K562 (cell line): Measurements from ENCODE around the gene ZEB2. TPM values are rescaled to one million over a fixed set of nuclear protein-coding genes. Genes with fewer than 3 reads are reported as not detected.

Experiments used
- ATAC-seq: fragments of 200-7000 bp; cut with Tn5 transposase; 3 replicates; pipeline ENCODE4 v1.9.1; 2020; ENCODE audit warnings: moderate library complexity
- BruUV-seq: library from RNA; stranded (reverse); fragments of 400-500 nt; replicated peaks from 2 replicates; lab custom pipeline; 2021; lab: Mats Ljungman, UMichigan
- CTCF ChIA-PET: fragments of 300-600 bp; formaldehyde crosslinking; extraction: SDS; loops from one replicate; lab custom pipeline; 2021; ENCODE audit warnings: low intra/inter-chr PET ratio; lab: Yijun Ruan, JAX
- POLR2A ChIA-PET: fragments of 300-600, 350-650 bp; sonication (Branson Sonifier 250); formaldehyde crosslinking; extraction: SDS; loops from one replicate; lab custom pipeline; 2021; ENCODE audit warnings: antibody characterized with exemption, inconsistent platforms; lab: Yijun Ruan, JAX
- DNase-seq, 4 experiments: peaks; one replicate each; pipeline versions ENCODE4 v3.0.0 to v3.0.0-alpha.2; 2011 to 2018; ENCODE audit warnings: low spot score in 3 of 4, mixed read lengths in 3 of 4; ENCODE audit errors: extremely low read depth in 1 of 4
- FAIRE-seq: peaks from 2 replicates; lab custom pipeline; 2011; peaks lifted over from hg19 to GRCh38; lab: Jason Lieb, UNC
- H2AFZ ChIP-seq: 2 replicates; pipeline ENCODE4 v1.6.0; 2011; ENCODE audit warnings: low read depth, low read length, control low read depth, inconsistent platforms
- H3K27ac ChIP-seq: fragments of 200-600 bp; 3 replicates; pipeline ENCODE4 v1.8.0; 2011; ENCODE audit warnings: low read depth, mild to moderate bottlenecking, control low read depth, inconsistent platforms, low read length, moderate library complexity, mixed read lengths; ENCODE audit errors: extremely low read depth
- H3K27me3 ChIP-seq, 2 experiments: fragments of 300-600 bp in 1 of 2; 2 replicates in 1 of 2; 3 replicates in 1 of 2; pipeline versions ENCODE4 v1.6.0 to v1.8.0; 2011; ENCODE audit warnings: inconsistent platforms in 2 of 2, low read length in 2 of 2, mild to moderate bottlenecking in 1 of 2, mixed read lengths in 1 of 2, moderate library complexity in 1 of 2; ENCODE audit not compliant: control insufficient read depth in 2 of 2, insufficient read depth in 2 of 2
- H3K36me3 ChIP-seq: fragments of 300-600 bp; 3 replicates; pipeline ENCODE4 v1.8.0; 2011; ENCODE audit warnings: mild to moderate bottlenecking, low read length, inconsistent platforms; ENCODE audit not compliant: control insufficient read depth, insufficient read depth
- H3K4me1 ChIP-seq, 2 experiments: fragments of 200-600 bp in 1 of 2; replicated peaks in 1 of 2; 2 replicates in 1 of 2; 3 replicates in 1 of 2; pipeline versions ENCODE4 v1.5.1 to v1.8.0; 2011; ENCODE audit warnings: inconsistent platforms in 2 of 2, low read length in 2 of 2, mild to moderate bottlenecking in 1 of 2, mixed read lengths in 1 of 2, moderate library complexity in 1 of 2; ENCODE audit not compliant: control insufficient read depth in 2 of 2, insufficient read depth in 2 of 2
- H3K4me2 ChIP-seq: 2 replicates; pipeline ENCODE4 v1.6.1; 2011; ENCODE audit warnings: low read length, control low read depth, inconsistent platforms, mixed read lengths; ENCODE audit not compliant: insufficient read depth
- H3K4me3 ChIP-seq: fragments of 200-600 bp; sonication (generic), shearing (Covaris generic); 2 replicates; pipeline ENCODE4 v1.5.1; 2016; ENCODE audit warnings: control low read depth, inconsistent platforms
- H3K79me2 ChIP-seq: fragments of 200-600 bp; 3 replicates; pipeline ENCODE4 v1.8.0; 2011; ENCODE audit warnings: low read length, inconsistent platforms; ENCODE audit not compliant: control insufficient read depth, insufficient read depth
- H3K9ac ChIP-seq, 2 experiments: 2 replicates each; pipeline versions ENCODE4 v1.6.0 to v1.6.1; 2011; ENCODE audit warnings: low read depth in 2 of 2, low read length in 2 of 2, control low read depth in 1 of 2, inconsistent platforms in 1 of 2, mild to moderate bottlenecking in 1 of 2, mixed read lengths in 1 of 2; ENCODE audit not compliant: insufficient read depth in 1 of 2
- H3K9me1 ChIP-seq: one replicate; pipeline ENCODE4 v1.6.0; 2011; ENCODE audit warnings: inconsistent platforms, mild to moderate bottlenecking, low read length, moderate library complexity; ENCODE audit not compliant: control insufficient read depth, insufficient read depth
- H3K9me3 ChIP-seq: replicated peaks from 2 replicates; pipeline ENCODE4 v1.5.1; 2011; ENCODE audit warnings: low read depth, low read length, inconsistent platforms; ENCODE audit not compliant: control insufficient read depth, insufficient read depth
- H4K20me1 ChIP-seq: replicated peaks from 2 replicates; pipeline ENCODE4 v1.6.1; 2011; ENCODE audit warnings: low read length, inconsistent platforms, mixed read lengths; ENCODE audit not compliant: control insufficient read depth, insufficient read depth
- CC2D1A ChIP-seq: fragments of 450-650 bp; IDR thresholded peaks from 2 replicates; pipeline ENCODE4 v1.6.1; 2017; ENCODE audit warnings: mild to moderate bottlenecking
- ID3 ChIP-seq, 2 experiments: fragments of 250-450 bp in 1 of 2; fragments of 450-650 bp in 1 of 2; sonication (Bioruptor Pico) in 1 of 2; IDR thresholded peaks; 2 replicates each; pipeline versions ENCODE4 v1.6.1 to v1.8.0; 2016 to 2021; ENCODE audit warnings: mild to moderate bottlenecking in 2 of 2, moderate library complexity in 2 of 2, missing compliant biosample characterization in 1 of 2, missing genetic modification characterization in 1 of 2
- POLR2A ChIP-seq: fragments of 450-650 bp; conservative IDR thresholded peaks from 2 replicates; pipeline ENCODE4 v1.6.1; 2016
- POLR2AphosphoS5 ChIP-seq: IDR thresholded peaks from 2 replicates; pipeline ENCODE4 v1.6.1; 2011; ENCODE audit warnings: mild to moderate bottlenecking, low read depth, low read length, moderate library complexity; ENCODE audit not compliant: control insufficient read depth, insufficient read depth
- POLR2G ChIP-seq: fragments of 200-400 bp; formaldehyde crosslinking; IDR thresholded peaks from 2 replicates; pipeline ENCODE4 v1.6.1; 2017; ENCODE audit warnings: low read depth, mild to moderate bottlenecking, antibody characterized with exemption, low read length, moderate library complexity
- PURB ChIP-seq: sonication (generic); formaldehyde crosslinking; IDR thresholded peaks from 2 replicates; pipeline ENCODE4 v1.9.0; 2021; ENCODE audit warnings: low read depth, mild to moderate bottlenecking, missing genetic modification reagents
- RBM22 ChIP-seq: fragments of 200-400 bp; formaldehyde crosslinking; IDR thresholded peaks from 2 replicates; pipeline ENCODE4 v1.6.1; 2018; ENCODE audit warnings: low read length, low read depth; ENCODE audit not compliant: poor library complexity, severe bottlenecking
- SUPT5H ChIP-seq: fragments of 450-650 bp; IDR thresholded peaks from 2 replicates; pipeline ENCODE4 v1.6.1; 2016
- ZBTB33 ChIP-seq: sonication (generic); formaldehyde crosslinking; IDR thresholded peaks from 2 replicates; pipeline ENCODE4 v1.8.1; 2023; ENCODE audit warnings: mild to moderate bottlenecking, missing genetic modification reagents
- WGBS: fragments of 100-300 bp; shearing (Covaris generic); methylation state at CpG from one replicate; pipeline ENCODE4 v1.1.6; 2016; ENCODE audit warnings: low coverage, mixed read lengths; ENCODE audit not compliant: insufficient coverage; ENCODE audit errors: missing lambda C conversion rate; 5-methylcytosine and 5-hydroxymethylcytosine counted together
- in situ Hi-C: fragments of 300-500 bp; cut with MboI; formaldehyde crosslinking; loops from 4 replicates; pipeline ENCODE4 v1.15.0; 2018; ENCODE audit warnings: inconsistent platforms, mixed read lengths
- intact Hi-C: fragments of 100-400 bp; cut with micrococcal nuclease; formaldehyde crosslinking; loops from 2 replicates; pipeline ENCODE4 v1.14.2; 2022
- polyA plus RNA-seq, 8 experiments: library from polyadenylated mRNA; depleted of rRNA in 4 of 8; stranded (reverse) in 5 of 8; unstranded in 3 of 8; fragments of >200 nt; fragmentation: Nextera tagmentation in 2 of 8; fragmentation: Illumina TruSeq in 1 of 8; extraction: Ambion mirVana in 2 of 8; extraction: Trizol in 1 of 8; gene quantifications; 2 replicates each; pipeline versions ENCODE4 v1.2.1 to v1.2.3, GENCODE V29; 2011 to 2014; ENCODE audit warnings: inconsistent platforms in 1 of 8, missing spikeins in 1 of 8
- total RNA-seq, 7 experiments: library from RNA; depleted of rRNA in 6 of 7; stranded (reverse); fragments of >200 nt in 6 of 7; fragmentation: Illumina TruSeq in 2 of 7; extraction: Trizol in 2 of 7; gene quantifications; 2 replicates each; pipeline versions ENCODE4 v1.2.1 to v1.2.3, GENCODE V29; 2011 to 2021; ENCODE audit warnings: low replicate concordance in 1 of 7

Gene ZEB2
- total and polyA plus RNA-seq, 9 of the 15 experiments (the other 6 are each of a cell fraction or from before 2014, with no cell fraction given) = 15.1 to 113 (median 72.3) TPM

GRCh38 chr2:144389151-144389929 lies 130.6 kb downstream of the ZEB2 start:
- H3K27ac ChIP-seq = no peak overlapping the region
- in situ Hi-C loops (no loop called here), intact Hi-C loops (no loop called here)
- FAIRE-seq = no peak
- no peak overlapping the region for H3K4me2 ChIP-seq
- no peaks in the 10 kb centered on the region for H4K20me1 ChIP-seq
- no peaks in the 10 kb centered on the region for H3K9me1 ChIP-seq
- no peak overlapping the region for H3K4me3 ChIP-seq
- H3K79me2 ChIP-seq = peaks cover 6% of the 10 kb centered on the region; the same call in 1 of the 3 replicates
- no peaks in the 10 kb centered on the region; a peak in 1 of 5 replicates for H3K4me1 ChIP-seq
- H3K27me3 ChIP-seq = no peaks in the 10 kb centered on the region
- peak; percentile 20; the same call in 1 of the 3 replicates for ATAC-seq
- H2AFZ ChIP-seq = no peak overlapping the region
- H3K9me3 ChIP-seq = no peaks in the 10 kb centered on the region
- ChIA-PET CTCF (no interaction called here), POLR2A (interaction anchor here (1.0 kb wide), 1 partner anchor 12 kb away, joined by 4 read pairs; no protein-coding TSS in a partner anchor)
- WGBS = 96% methylated on average over 23 of the region's 37 CpGs
- DNase-seq = no peak
- H3K9ac ChIP-seq = no peak overlapping the region
- BruUV-seq = no TSS peak
- TF ChIP-seq RBM22 (peak; percentile 74), CC2D1A (peak; percentile 45; the same call in 1 of the 2 replicates), SUPT5H (peak; percentile 49), ZBTB33 (CRISPR knock-in tag) (peak; percentile 88), POLR2G (peak; percentile 52; the same call in 1 of the 2 replicates), POLR2AphosphoS5 (peak; percentile 42; the same call in 1 of the 2 replicates), POLR2A (0 out of 2 replicates have a peak, but pooled peaks have one; percentile 39), PURB (CRISPR knock-in tag) (no peak), ID3 (CRISPR knock-in tag; IDR thresholded peaks at IDR 0.05) (no peak), ID3 (tag; IDR thresholded peaks at IDR 0.05) (no peak)
- H3K36me3 ChIP-seq = peaks cover 85% of the 10 kb centered on the region
